Measurements from ENCODE around the gene CSF1.

- TF ChIP-seq CTCF (IDR thresholded peaks at IDR 0.05; ENCODE audit: low read depth, low read length) (no peak), EZH2phosphoT487 (IDR thresholded peaks at IDR 0.05; ENCODE audit: low read depth) (no peak)
Observed at GRCh38 chr1:109882288-109883245, 28.1 kb upstream of the CSF1 start.
